H9 (cell line): ENCODE measurements around the gene ZNF627. TPM values are rescaled to one million over a fixed set of nuclear protein-coding genes. Genes with fewer than 3 reads are reported as not detected.

Experiments used
- DNase-seq: peaks from one replicate; pipeline ENCODE4 v3.0.0-alpha.2; 2017
- H2AFZ ChIP-seq: one replicate; pipeline ENCODE4 v1.6.1; 2013; ENCODE audit warnings: mild to moderate bottlenecking, low read length, control low read depth, moderate library complexity
- H2AK5ac ChIP-seq: 2 replicates; pipeline ENCODE4 v1.6.1; 2013; ENCODE audit warnings: low read length, control low read depth, mixed read lengths; ENCODE audit not compliant: insufficient read length
- H2BK120ac ChIP-seq: one replicate; pipeline ENCODE4 v1.6.1; 2013; ENCODE audit warnings: low read depth, mild to moderate bottlenecking, low read length, control low read depth, inconsistent platforms; ENCODE audit not compliant: poor library complexity, severe bottlenecking
- H2BK12ac ChIP-seq: 2 replicates; pipeline ENCODE4 v1.6.1; 2013; ENCODE audit warnings: low read length, control low read depth, mixed read lengths, low read depth; ENCODE audit not compliant: insufficient read length
- H2BK15ac ChIP-seq: 2 replicates; pipeline ENCODE4 v1.6.1; 2013; ENCODE audit warnings: low read depth, low read length, control low read depth
- H2BK20ac ChIP-seq: one replicate; pipeline ENCODE4 v1.6.1; 2013; ENCODE audit warnings: low read depth, mild to moderate bottlenecking, low read length, control low read depth, inconsistent platforms; ENCODE audit not compliant: poor library complexity, severe bottlenecking
- H2BK5ac ChIP-seq: 2 replicates; pipeline ENCODE4 v1.6.1; 2013; ENCODE audit warnings: low read length, control low read depth, mixed read lengths; ENCODE audit not compliant: insufficient read length
- H3K14ac ChIP-seq: 2 replicates; pipeline ENCODE4 v1.6.1; 2013; ENCODE audit warnings: low read length, control low read depth; ENCODE audit not compliant: insufficient read depth
- H3K18ac ChIP-seq: 2 replicates; pipeline ENCODE4 v1.6.1; 2013; ENCODE audit warnings: low read depth, mild to moderate bottlenecking, mixed read lengths, low read length, control low read depth; ENCODE audit not compliant: insufficient read length
- H3K23ac ChIP-seq: 2 replicates; pipeline ENCODE4 v1.6.1; 2013; ENCODE audit warnings: low read length, control low read depth, mixed read lengths, low read depth; ENCODE audit not compliant: insufficient read length
- H3K23me2 ChIP-seq: 2 replicates; pipeline ENCODE4 v1.6.1; 2013; ENCODE audit warnings: low read depth, mild to moderate bottlenecking, mixed read lengths, low read length, control low read depth; ENCODE audit not compliant: insufficient read length, poor library complexity, severe bottlenecking
- H3K27ac ChIP-seq: 2 replicates; pipeline ENCODE4 v1.5.1; 2013; ENCODE audit warnings: low read length, control low read depth, mixed read lengths, low read depth; ENCODE audit not compliant: insufficient read length
- H3K27me3 ChIP-seq: 2 replicates; pipeline ENCODE4 v1.6.1; 2013; ENCODE audit warnings: low read length, control low read depth, inconsistent platforms; ENCODE audit not compliant: insufficient read depth
- H3K4ac ChIP-seq: 2 replicates; pipeline ENCODE4 v1.6.1; 2013; ENCODE audit warnings: low read depth, mild to moderate bottlenecking, control low read depth, inconsistent platforms, low read length, moderate library complexity
- H3K4me1 ChIP-seq: 2 replicates; pipeline ENCODE4 v1.6.1; 2013; ENCODE audit warnings: low read length, control low read depth, inconsistent platforms; ENCODE audit not compliant: insufficient read depth
- H3K4me2 ChIP-seq: 2 replicates; pipeline ENCODE4 v1.6.1; 2013; ENCODE audit warnings: low read length, control low read depth, mixed read lengths; ENCODE audit not compliant: insufficient read length, insufficient read depth
- H3K56ac ChIP-seq: 2 replicates; pipeline ENCODE4 v1.6.1; 2013; ENCODE audit warnings: low read depth, mild to moderate bottlenecking, mixed read lengths, low read length, control low read depth; ENCODE audit not compliant: insufficient read length
- H3K79me1 ChIP-seq: 2 replicates; pipeline ENCODE4 v1.6.1; 2013; ENCODE audit warnings: low read depth, mild to moderate bottlenecking, moderate library complexity, low read length, control low read depth, inconsistent platforms; ENCODE audit not compliant: insufficient read depth, poor library complexity, severe bottlenecking
- H3K79me2 ChIP-seq: 2 replicates; pipeline ENCODE4 v1.6.1; 2013; ENCODE audit warnings: low read length, control low read depth, inconsistent platforms; ENCODE audit not compliant: insufficient read depth
- H3K9ac ChIP-seq: 2 replicates; pipeline ENCODE4 v1.6.1; 2013; ENCODE audit warnings: low read length, control low read depth, mixed read lengths; ENCODE audit not compliant: insufficient read length; ENCODE audit errors: extremely low read depth
- H3K9me3 ChIP-seq: one replicate; pipeline ENCODE4 v1.6.1; 2013; ENCODE audit warnings: low read depth, low read length, inconsistent platforms; ENCODE audit not compliant: control insufficient read depth
- H3T11ph ChIP-seq: one replicate; pipeline ENCODE4 v1.6.1; 2013; ENCODE audit warnings: mild to moderate bottlenecking, low read length, control low read depth, inconsistent platforms
- H4K20me1 ChIP-seq: one replicate; pipeline ENCODE4 v1.6.1; 2013; ENCODE audit not compliant: control insufficient read depth, insufficient read length, insufficient read depth
- H4K5ac ChIP-seq: 2 replicates; pipeline ENCODE4 v1.6.1; 2013; ENCODE audit warnings: low read depth, mild to moderate bottlenecking, mixed read lengths, low read length, control low read depth; ENCODE audit not compliant: insufficient read length
- H4K8ac ChIP-seq: replicated peaks from 2 replicates; pipeline ENCODE4 v1.6.1; 2013; ENCODE audit warnings: low read length, control low read depth, mixed read lengths, low read depth; ENCODE audit not compliant: insufficient read length
- H4K91ac ChIP-seq: 2 replicates; pipeline ENCODE4 v1.6.1; 2013; ENCODE audit warnings: low read depth, mild to moderate bottlenecking, moderate library complexity, mixed read lengths, low read length, control low read depth; ENCODE audit not compliant: insufficient read length
- H3K27ac Mint-ChIP-seq, 3 experiments: 2 replicates in 2 of 3; 3 replicates in 1 of 3; pipeline ENCODE4 v1.8.0; 2020 to 2021; ENCODE audit warnings: mixed read lengths in 3 of 3, mild to moderate bottlenecking in 1 of 3, moderate library complexity in 1 of 3
- H3K27me3 Mint-ChIP-seq: 2 replicates; pipeline ENCODE4 v1.8.0; 2021; ENCODE audit warnings: low read depth, mild to moderate bottlenecking, moderate library complexity, mixed read lengths
- H3K36me3 Mint-ChIP-seq, 3 experiments: 2 replicates in 2 of 3; 3 replicates in 1 of 3; pipeline ENCODE4 v1.8.0; 2020 to 2021; ENCODE audit warnings: low read depth in 3 of 3, mixed read lengths in 3 of 3; ENCODE audit not compliant: insufficient read depth in 1 of 3
- H3K4me1 Mint-ChIP-seq, 2 experiments: 2 replicates each; pipeline ENCODE4 v1.8.0; 2020; ENCODE audit warnings: mixed read lengths in 2 of 2
- H3K4me3 Mint-ChIP-seq, 2 experiments: 2 replicates in 1 of 2; 3 replicates in 1 of 2; pipeline ENCODE4 v1.8.0; 2020 to 2021; ENCODE audit warnings: mild to moderate bottlenecking in 2 of 2, mixed read lengths in 2 of 2, moderate library complexity in 1 of 2
- H3K9me3 Mint-ChIP-seq, 2 experiments: 2 replicates in 1 of 2; 3 replicates in 1 of 2; pipeline ENCODE4 v1.8.0; 2020; ENCODE audit warnings: mild to moderate bottlenecking in 2 of 2, mixed read lengths in 2 of 2, moderate library complexity in 1 of 2
- WGBS: extraction: QIAGEN DNeasy Blood & Tissue Kit; methylation state at CpG from one replicate; pipeline ENCODE4 v1.1.7; 2013; ENCODE audit warnings: missing lambda C conversion rate, low lambda C conversion rate, mixed read lengths; ENCODE audit not compliant: insufficient read length; ENCODE audit errors: extremely low coverage; 5-methylcytosine and 5-hydroxymethylcytosine counted together
- total RNA-seq: library from RNA; stranded (reverse); gene quantifications from 2 replicates; pipeline ENCODE4 v1.2.1, GENCODE V29; 2021
- TF ChIP-seq, protein P1 (sequence below): fragments of 200-600 bp; sonication (generic); conservative IDR thresholded peaks from 3 replicates; pipeline ENCODE4 v1.8.0; 2021; ENCODE audit warnings: antibody characterized with exemption, mild to moderate bottlenecking

ZNF627 gene
- total RNA-seq, 1 experiment from 2014 or later = 12.8 TPM

DNA sequence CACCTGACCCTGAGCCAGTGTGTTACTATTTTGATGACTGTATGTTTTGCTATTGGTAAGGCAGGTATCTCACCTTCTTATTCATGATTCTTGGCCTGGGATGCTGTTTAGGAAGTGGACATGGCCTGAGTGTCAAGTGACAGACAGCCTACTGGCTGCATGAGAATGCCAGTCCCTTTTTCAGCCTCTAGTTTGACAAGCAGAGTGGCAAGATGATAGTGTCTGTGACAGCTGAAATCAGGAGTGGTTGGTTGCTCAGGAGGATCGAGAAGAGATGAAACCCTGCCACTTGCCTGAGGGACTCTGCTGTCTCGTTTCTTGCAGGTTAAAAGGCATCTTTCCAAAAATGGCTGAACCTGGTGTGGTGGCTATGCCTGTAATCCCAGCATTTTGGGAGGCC lies 31.1 kb upstream of the ZNF627 start:
- no peak overlapping the region for H3K4me2 ChIP-seq
- H4K8ac ChIP-seq = no peak overlapping the region
- no peaks in the 10 kb centered on the region for H3K9me3 ChIP-seq
- no peaks in the 10 kb centered on the region for H3K79me2 ChIP-seq
- no peak overlapping the region for H3T11ph ChIP-seq
- no peaks in the 10 kb centered on the region for H3K4me1 ChIP-seq
- H3K27me3 Mint-ChIP-seq = no peaks in the 10 kb centered on the region
- H2BK5ac ChIP-seq = no peak overlapping the region
- H2BK120ac ChIP-seq = no peak overlapping the region
- no peak overlapping the region for H3K18ac ChIP-seq
- no peak overlapping the region for H2AK5ac ChIP-seq
- no peaks in the 10 kb centered on the region for H3K36me3 Mint-ChIP-seq
- H3K9me3 Mint-ChIP-seq = no peaks in the 10 kb centered on the region
- H2BK12ac ChIP-seq = no peak overlapping the region
- no peak overlapping the region for H3K27ac ChIP-seq
- H3K27me3 ChIP-seq = no peaks in the 10 kb centered on the region
- WGBS = no CpG with 5 or more reads among the region's 2 CpGs
- TF ChIP-seq, protein P1, sequence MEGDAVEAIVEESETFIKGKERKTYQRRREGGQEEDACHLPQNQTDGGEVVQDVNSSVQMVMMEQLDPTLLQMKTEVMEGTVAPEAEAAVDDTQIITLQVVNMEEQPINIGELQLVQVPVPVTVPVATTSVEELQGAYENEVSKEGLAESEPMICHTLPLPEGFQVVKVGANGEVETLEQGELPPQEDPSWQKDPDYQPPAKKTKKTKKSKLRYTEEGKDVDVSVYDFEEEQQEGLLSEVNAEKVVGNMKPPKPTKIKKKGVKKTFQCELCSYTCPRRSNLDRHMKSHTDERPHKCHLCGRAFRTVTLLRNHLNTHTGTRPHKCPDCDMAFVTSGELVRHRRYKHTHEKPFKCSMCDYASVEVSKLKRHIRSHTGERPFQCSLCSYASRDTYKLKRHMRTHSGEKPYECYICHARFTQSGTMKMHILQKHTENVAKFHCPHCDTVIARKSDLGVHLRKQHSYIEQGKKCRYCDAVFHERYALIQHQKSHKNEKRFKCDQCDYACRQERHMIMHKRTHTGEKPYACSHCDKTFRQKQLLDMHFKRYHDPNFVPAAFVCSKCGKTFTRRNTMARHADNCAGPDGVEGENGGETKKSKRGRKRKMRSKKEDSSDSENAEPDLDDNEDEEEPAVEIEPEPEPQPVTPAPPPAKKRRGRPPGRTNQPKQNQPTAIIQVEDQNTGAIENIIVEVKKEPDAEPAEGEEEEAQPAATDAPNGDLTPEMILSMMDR = no peak
- H3K4me3 Mint-ChIP-seq = no peak overlapping the region
- no peak overlapping the region for H4K5ac ChIP-seq
- H2BK20ac ChIP-seq = no peak overlapping the region
- no peaks in the 10 kb centered on the region for H3K23me2 ChIP-seq
- H3K4ac ChIP-seq = no peak overlapping the region
- H3K56ac ChIP-seq = no peak overlapping the region
- H2AFZ ChIP-seq = no peak overlapping the region
- H4K91ac ChIP-seq = no peak overlapping the region
- peak overlapping the region in 2 of 3 experiments; percentile 59 to 82; a peak in 1 of 7 replicates for H3K27ac Mint-ChIP-seq
- H3K9ac ChIP-seq = no peak overlapping the region
- H3K4me1 Mint-ChIP-seq = no peaks in the 10 kb centered on the region
- no peaks in the 10 kb centered on the region for H3K79me1 ChIP-seq
- no peak overlapping the region for H2BK15ac ChIP-seq
- DNase-seq = no peak
- no peak overlapping the region for H3K14ac ChIP-seq
- no peak overlapping the region for H3K23ac ChIP-seq
- H4K20me1 ChIP-seq = no peaks in the 10 kb centered on the region
